Activated T-cell treated with anti-CD3 and anti-CD28 coated beads, Interleukin-2, amount 50 U/mL, for 72 hours (primary cell): Measurements from ENCODE around the gene KCTD5. TPM values are rescaled to one million over a fixed set of nuclear protein-coding genes. Genes with fewer than 3 reads are reported as not detected.
A peak's percentile ranks its signal among the peaks of the same experiment; 100 is the strongest.

Experiments used
- ATAC-seq, 2 donors: fragments of 150-1000 bp; cut with Tn5 transposase; replicated peaks in 1 of 2; 2 replicates each; pipeline ENCODE4 v1.10.0; 2021; ENCODE audit warnings: moderate library complexity in 2 of 2, mild to moderate bottlenecking in 1 of 2
- DNase-seq, 2 donors: peaks; one replicate each; pipeline ENCODE4 v3.0.0; 2021 to 2022; ENCODE audit warnings: mixed read lengths in 1 of 2
- H3K27ac Mint-ChIP-seq: one replicate; pipeline ENCODE4 v1.8.0; 2022; ENCODE audit warnings: mild to moderate bottlenecking, moderate library complexity, mixed read lengths
- H3K27me3 Mint-ChIP-seq: one replicate; pipeline ENCODE4 v1.8.0; 2022; ENCODE audit warnings: low read depth, mixed read lengths
- H3K36me3 Mint-ChIP-seq, 2 donors: one replicate each; pipeline ENCODE4 v1.8.0; 2022; ENCODE audit warnings: mixed read lengths in 2 of 2, mild to moderate bottlenecking in 1 of 2; ENCODE audit not compliant: insufficient read depth in 2 of 2
- H3K4me1 Mint-ChIP-seq: one replicate; pipeline ENCODE4 v1.8.0; 2022; ENCODE audit warnings: low read depth, mixed read lengths
- H3K4me3 Mint-ChIP-seq, 2 donors: one replicate each; pipeline ENCODE4 v1.8.0; 2022; ENCODE audit warnings: mild to moderate bottlenecking in 2 of 2, mixed read lengths in 2 of 2, moderate library complexity in 2 of 2
- H3K9me3 Mint-ChIP-seq, 2 donors: one replicate each; pipeline ENCODE4 v1.8.0; 2022; ENCODE audit warnings: mixed read lengths in 2 of 2
- total RNA-seq, 2 donors: library from RNA; stranded (reverse); gene quantifications; one replicate each; pipeline ENCODE4 v1.2.3, GENCODE V29; 2022

KCTD5 gene
- total RNA-seq, 2 donors from 2014 or later, result 44.8 to 50.2 TPM

DNA sequence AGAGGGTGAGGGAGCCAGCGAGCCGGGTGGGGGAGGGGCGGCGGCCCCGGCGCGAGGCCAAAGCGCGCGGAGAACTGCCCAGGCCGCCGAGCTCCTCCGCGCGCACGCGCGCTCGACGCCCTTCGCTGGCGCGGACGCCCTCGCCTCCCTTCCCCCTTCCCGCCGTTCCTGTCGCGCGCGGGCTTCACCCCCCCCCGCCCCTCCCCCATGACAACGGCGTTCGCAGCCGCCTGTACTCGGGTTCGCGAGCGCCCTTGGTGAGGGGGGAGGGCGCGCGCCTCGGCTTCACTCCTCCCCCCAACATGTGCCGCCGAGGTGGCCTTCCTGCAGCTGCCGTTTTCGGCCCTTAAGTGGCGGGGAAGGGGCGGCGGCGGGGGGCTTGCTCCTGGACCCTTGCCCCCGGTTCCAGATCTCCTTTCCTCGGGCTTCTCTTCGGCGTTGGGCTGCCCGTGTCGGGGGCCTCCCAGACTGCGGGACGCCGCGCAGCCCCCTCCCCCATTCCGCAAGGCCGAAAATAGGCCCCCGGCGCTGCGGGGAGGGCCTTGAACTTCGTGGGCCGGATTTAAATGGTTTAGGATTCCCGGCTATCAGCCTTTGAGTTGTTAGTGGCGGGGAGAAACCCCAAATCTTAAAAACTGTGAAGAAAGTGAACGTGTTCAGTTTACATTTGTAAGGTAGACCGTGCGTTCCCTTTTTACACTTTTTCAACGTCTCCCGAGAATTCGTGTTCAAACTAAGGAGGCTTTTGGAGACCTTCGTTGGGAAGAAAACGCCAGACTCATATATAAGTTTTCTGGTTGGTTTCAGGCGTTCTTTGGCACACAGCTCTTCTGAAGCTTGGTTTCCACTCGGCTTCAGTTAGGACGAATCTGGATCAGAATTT lies 70.8 kb downstream of the KCTD5 start:
- peaks cover 34 to 43% of the 10 kb centered on the region in 2 donors for H3K36me3 Mint-ChIP-seq
- no peak for DNase-seq

DNA sequence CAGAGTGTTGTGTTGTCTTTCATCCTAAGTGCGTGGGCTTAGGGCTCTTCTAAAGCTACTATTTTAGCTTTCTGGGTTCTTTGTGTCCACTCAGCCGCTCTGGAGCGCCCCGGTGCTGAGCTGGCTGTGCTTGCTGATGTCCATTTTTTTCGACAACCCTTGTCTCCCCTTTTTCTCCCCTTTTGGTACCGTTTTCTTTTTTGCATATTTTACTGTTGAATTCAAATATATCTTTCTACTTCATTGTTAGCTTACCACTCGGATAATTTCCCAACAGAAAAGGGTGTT lies 71.4 kb downstream of the KCTD5 start:
- Mint-ChIP-seq H3K4me3 (peak overlapping the region; percentile 79 to 95), H3K4me1 (peaks cover 68% of the 10 kb centered on the region), H3K27ac (peak overlapping the region; percentile 89), H3K27me3 (no peaks in the 10 kb centered on the region), H3K9me3 (no peaks in the 10 kb centered on the region), H3K36me3 (peaks cover 38 to 48% of the 10 kb centered on the region in 2 donors)
- ATAC-seq (no peak), DNase-seq (no peak)

More for the DNA sequence above, 70.8 kb downstream of the KCTD5 start:
- peak; percentile 48 to 53 for ATAC-seq
- Mint-ChIP-seq H3K9me3 (no peaks in the 10 kb centered on the region), H3K27ac (peak overlapping the region; percentile 89), H3K27me3 (no peaks in the 10 kb centered on the region), H3K4me3 (peak overlapping the region; percentile 79 to 95), H3K4me1 (peaks cover 68% of the 10 kb centered on the region)

DNA sequence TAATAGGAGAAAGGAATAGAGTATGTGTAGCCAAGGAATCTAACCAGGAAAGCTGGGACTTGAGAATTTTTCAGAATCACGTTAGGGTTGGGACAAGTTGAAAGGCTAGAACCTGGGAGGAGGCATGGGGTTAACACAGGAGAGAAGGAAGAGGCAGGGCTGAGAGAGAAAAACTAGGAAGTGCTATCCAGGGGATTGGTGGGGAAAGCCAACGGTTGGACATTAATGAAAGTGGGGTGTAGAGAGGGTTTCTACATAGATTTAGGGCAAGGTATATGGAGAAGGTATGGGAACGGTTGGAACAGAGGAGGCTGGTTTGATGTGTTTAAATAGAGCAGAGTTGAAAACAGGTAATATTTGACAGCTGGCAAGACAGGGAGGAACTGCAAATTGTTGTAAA lies 72.8 kb downstream of the KCTD5 start:
- peak overlapping the region; percentile 79 to 95 for H3K4me3 Mint-ChIP-seq
- ATAC-seq (no peak), DNase-seq (no peak)
- H3K27ac Mint-ChIP-seq, result peak overlapping the region; percentile 89
- peaks cover 49 to 61% of the 10 kb centered on the region in 2 donors for H3K36me3 Mint-ChIP-seq
- H3K4me1 Mint-ChIP-seq, result peaks cover 59% of the 10 kb centered on the region
- H3K9me3 Mint-ChIP-seq, result no peaks in the 10 kb centered on the region
- no peaks in the 10 kb centered on the region for H3K27me3 Mint-ChIP-seq

DNA sequence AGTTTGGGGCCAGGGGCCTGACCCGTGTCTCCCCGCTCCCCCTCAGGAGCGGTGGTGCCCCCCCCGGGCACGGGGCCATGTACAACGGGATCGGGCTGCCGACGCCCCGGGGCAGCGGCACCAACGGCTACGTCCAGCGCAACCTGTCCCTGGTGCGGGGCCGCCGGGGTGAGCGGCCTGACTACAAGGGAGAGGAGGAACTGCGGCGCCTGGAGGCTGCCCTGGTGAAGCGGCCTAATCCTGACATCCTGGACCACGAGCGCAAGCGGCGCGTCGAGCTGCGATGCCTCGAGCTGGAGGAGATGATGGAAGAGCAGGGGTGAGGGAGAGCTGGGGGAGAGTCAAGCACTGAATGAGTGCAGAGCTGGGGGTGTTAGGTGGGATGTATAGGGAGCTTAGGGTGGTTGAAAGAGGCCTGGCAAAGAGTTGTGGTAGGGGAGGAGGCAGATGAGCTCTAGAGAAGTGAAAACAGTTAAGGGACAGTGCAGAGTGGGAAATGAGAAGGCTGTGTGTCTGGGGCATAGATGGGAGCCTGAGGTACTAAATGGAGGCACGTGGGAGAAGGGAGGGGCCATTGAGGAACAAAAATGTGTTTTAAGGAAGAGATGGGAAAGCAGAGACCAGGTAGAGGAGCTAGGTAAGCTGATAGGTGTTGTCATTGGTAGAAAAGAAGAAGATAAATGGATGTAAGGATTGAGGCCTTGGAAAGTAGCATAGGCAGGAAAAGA lies 74.1 kb downstream of the KCTD5 start:
- peak overlapping the region in 1 of 2 donors; percentile 11 for H3K4me3 Mint-ChIP-seq
- H3K36me3 Mint-ChIP-seq, result peaks cover 58 to 72% of the 10 kb centered on the region in 2 donors
- ATAC-seq (no peak), DNase-seq (no peak)
- peak overlapping the region; percentile 66 for H3K27ac Mint-ChIP-seq
- peaks cover 46% of the 10 kb centered on the region for H3K4me1 Mint-ChIP-seq
- H3K9me3 Mint-ChIP-seq, result no peaks in the 10 kb centered on the region
- H3K27me3 Mint-ChIP-seq, result no peaks in the 10 kb centered on the region

DNA sequence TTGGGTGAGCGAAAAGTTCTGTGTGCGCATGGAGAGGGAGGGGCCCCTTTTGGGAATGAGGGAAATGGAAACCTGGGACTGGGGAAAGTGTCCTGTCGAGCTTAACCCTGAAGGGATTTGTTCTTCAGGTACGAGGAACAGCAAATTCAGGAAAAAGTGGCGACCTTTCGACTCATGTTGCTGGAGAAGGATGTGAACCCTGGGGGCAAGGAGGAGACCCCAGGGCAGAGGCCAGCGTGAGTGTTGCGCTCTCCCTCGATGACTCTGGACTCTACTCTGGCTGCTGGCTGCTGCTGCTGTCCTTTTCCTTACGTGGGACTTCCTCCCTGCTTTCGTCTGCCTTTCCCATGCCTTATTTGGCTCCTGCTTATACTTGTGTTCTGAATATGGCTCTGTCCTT lies 75.0 kb downstream of the KCTD5 start:
- Mint-ChIP-seq H3K4me1 (peaks cover 49% of the 10 kb centered on the region), H3K4me3 (no peak overlapping the region), H3K36me3 (peaks cover 61 to 80% of the 10 kb centered on the region in 2 donors), H3K27me3 (no peaks in the 10 kb centered on the region), H3K9me3 (no peaks in the 10 kb centered on the region), H3K27ac (peak overlapping the region; percentile 66)
- DNase-seq (no peak), ATAC-seq (no peak)

Other genes with a start within 250 kb of the KCTD5 start
- gene TEDC2, start 222.4 kb upstream of the KCTD5 start, total RNA-seq, result 10 to 100 TPM; 23.0 to 32.7 TPM
- gene NTN3, start 211.2 kb upstream of the KCTD5 start, total RNA-seq, result not detected
- 10 to 100 TPM; 13.6 to 20.4 TPM for gene TBC1D24, start 207.4 kb upstream of the KCTD5 start, total RNA-seq
- gene ATP6V0C, start 168.6 kb upstream of the KCTD5 start, total RNA-seq, result 10 to 100 TPM; 94.2 to 94.8 TPM
- 10 to 100 TPM; 28.2 to 33.8 TPM for gene AMDHD2, start 162.2 kb upstream of the KCTD5 start, total RNA-seq
- gene CEMP1, start 151.1 kb upstream of the KCTD5 start, total RNA-seq, result under 1 TPM in 1 of 2 donors, not detected in 1; 0.30 TPM
- 10 to 100 TPM; 53.0 to 53.8 TPM for gene PDPK1, start 144.5 kb upstream of the KCTD5 start, total RNA-seq
- 1 to 10 TPM; 7.6 to 8.8 TPM for gene PRSS27, start 37.7 kb downstream of the KCTD5 start, total RNA-seq
- 100 to 1,000 TPM; 696 to 731 TPM for gene SRRM2, start 70.1 kb downstream of the KCTD5 start, total RNA-seq
- 100 to 1,000 TPM; 158 to 208 TPM for gene ELOB, start 94.8 kb downstream of the KCTD5 start, total RNA-seq
- gene PRSS33, start 105.0 kb downstream of the KCTD5 start, total RNA-seq, result under 1 TPM in 1 of 2 donors, not detected in 1; 0.46 TPM
- under 1 TPM in 1 of 2 donors, not detected in 1; 0.29 TPM for gene PRSS41, start 115.9 kb downstream of the KCTD5 start, total RNA-seq
- gene PRSS21, start 134.7 kb downstream of the KCTD5 start, total RNA-seq, result 10 to 100 TPM in 1 of 2 donors, 1 to 10 TPM in 1; 2.4 to 10.3 TPM
- 1 to 10 TPM; 3.9 to 8.5 TPM for gene ZG16B, start 147.8 kb downstream of the KCTD5 start, total RNA-seq
- 1 to 10 TPM in 1 of 2 donors, not detected in 1; 1.1 TPM for gene PRSS22, start 175.6 kb downstream of the KCTD5 start, total RNA-seq
- gene FLYWCH2, start 200.7 kb downstream of the KCTD5 start, total RNA-seq, result 10 to 100 TPM; 26.4 to 29.1 TPM
- 10 to 100 TPM; 68.5 to 76.4 TPM for gene FLYWCH1, start 229.4 kb downstream of the KCTD5 start, total RNA-seq